Parathyroid adenoma (tissue), 2 donors: Measurements from ENCODE around the gene CCDC197.

Experiments used
- H2AFZ ChIP-seq: fragments of 300-600 bp; sonication (generic); one replicate; pipeline ENCODE4 v1.7.0; 2017; ENCODE audit warnings: antibody characterized with exemption, mild to moderate bottlenecking
- H3K27ac ChIP-seq: fragments of 300-600 bp; sonication (generic); one replicate; pipeline ENCODE4 v1.7.0; 2017
- H3K27me3 ChIP-seq: fragments of 300-600 bp; sonication (generic); one replicate; pipeline ENCODE4 v1.7.0; 2017; ENCODE audit warnings: low read length; ENCODE audit not compliant: control insufficient read depth, insufficient read depth
- H3K36me3 ChIP-seq: fragments of 300-600 bp; sonication (generic); one replicate; pipeline ENCODE4 v1.7.0; 2017; ENCODE audit warnings: low read length; ENCODE audit not compliant: control insufficient read depth, insufficient read depth
- H3K4me1 ChIP-seq: fragments of 300-600 bp; sonication (generic); one replicate; pipeline ENCODE4 v1.7.0; 2017; ENCODE audit warnings: control low read depth
- H3K4me2 ChIP-seq: fragments of 300-600 bp; sonication (generic); one replicate; pipeline ENCODE4 v1.7.0; 2017; ENCODE audit warnings: low read length
- H3K4me3 ChIP-seq: fragments of 300-600 bp; sonication (generic); one replicate; pipeline ENCODE4 v1.7.0; 2017; ENCODE audit warnings: low read depth, low read length
- H3K79me2 ChIP-seq: fragments of 300-600 bp; sonication (generic); one replicate; pipeline ENCODE4 v1.7.0; 2017; ENCODE audit warnings: control low read depth
- H3K9ac ChIP-seq: fragments of 300-600 bp; sonication (generic); one replicate; pipeline ENCODE4 v1.7.0; 2017; ENCODE audit warnings: mild to moderate bottlenecking
- H3K9me3 ChIP-seq: fragments of 300-600 bp; sonication (generic); one replicate; pipeline ENCODE4 v1.7.0; 2017; ENCODE audit warnings: low read length; ENCODE audit not compliant: control insufficient read depth
- TF ChIP-seq, protein P1 (sequence below): fragments of 300-600 bp; sonication (generic); IDR thresholded peaks from one replicate; pipeline ENCODE4 v1.7.0; 2017; ENCODE audit warnings: antibody characterized with exemption, mild to moderate bottlenecking
- donor health status: primary hyperparathyroidism.

The CCDC197 gene

DNA sequence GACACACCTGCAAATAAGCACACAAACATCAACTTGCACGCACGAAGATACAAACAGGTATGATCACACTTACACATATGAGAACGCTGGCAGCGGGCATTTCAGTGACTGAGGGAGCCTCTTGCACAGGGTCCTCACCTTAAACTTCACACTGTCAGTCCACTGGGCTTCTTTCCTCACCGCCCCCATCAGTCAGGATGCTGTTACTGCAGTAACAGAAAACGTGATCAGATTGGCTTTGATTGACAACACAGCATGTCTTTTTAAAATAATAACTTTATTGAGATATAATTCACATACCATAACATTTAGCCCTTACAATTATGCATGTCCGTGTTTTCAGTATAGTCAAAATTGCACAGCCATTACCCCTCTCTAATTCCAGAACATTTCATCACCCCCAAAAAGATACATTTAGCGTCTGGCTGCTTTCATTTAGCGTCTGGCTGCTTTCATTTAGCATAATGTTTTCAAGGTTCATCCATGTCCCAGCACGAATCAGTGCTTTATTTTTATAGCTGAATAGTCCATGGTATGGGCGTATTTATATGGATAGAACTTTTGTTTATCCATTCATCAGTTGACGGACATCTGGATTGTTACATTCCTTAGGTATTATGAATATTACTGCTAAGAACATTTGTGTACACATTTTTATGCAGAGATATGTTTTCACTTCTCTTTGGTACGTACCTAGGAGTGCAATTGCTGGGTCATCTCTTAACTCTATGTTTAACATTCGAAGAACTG is 8.4 kb downstream of the CCDC197 start:
- TF ChIP-seq, protein P1, sequence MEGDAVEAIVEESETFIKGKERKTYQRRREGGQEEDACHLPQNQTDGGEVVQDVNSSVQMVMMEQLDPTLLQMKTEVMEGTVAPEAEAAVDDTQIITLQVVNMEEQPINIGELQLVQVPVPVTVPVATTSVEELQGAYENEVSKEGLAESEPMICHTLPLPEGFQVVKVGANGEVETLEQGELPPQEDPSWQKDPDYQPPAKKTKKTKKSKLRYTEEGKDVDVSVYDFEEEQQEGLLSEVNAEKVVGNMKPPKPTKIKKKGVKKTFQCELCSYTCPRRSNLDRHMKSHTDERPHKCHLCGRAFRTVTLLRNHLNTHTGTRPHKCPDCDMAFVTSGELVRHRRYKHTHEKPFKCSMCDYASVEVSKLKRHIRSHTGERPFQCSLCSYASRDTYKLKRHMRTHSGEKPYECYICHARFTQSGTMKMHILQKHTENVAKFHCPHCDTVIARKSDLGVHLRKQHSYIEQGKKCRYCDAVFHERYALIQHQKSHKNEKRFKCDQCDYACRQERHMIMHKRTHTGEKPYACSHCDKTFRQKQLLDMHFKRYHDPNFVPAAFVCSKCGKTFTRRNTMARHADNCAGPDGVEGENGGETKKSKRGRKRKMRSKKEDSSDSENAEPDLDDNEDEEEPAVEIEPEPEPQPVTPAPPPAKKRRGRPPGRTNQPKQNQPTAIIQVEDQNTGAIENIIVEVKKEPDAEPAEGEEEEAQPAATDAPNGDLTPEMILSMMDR, result no peak
- H3K4me2 ChIP-seq, result no peak overlapping the region

DNA sequence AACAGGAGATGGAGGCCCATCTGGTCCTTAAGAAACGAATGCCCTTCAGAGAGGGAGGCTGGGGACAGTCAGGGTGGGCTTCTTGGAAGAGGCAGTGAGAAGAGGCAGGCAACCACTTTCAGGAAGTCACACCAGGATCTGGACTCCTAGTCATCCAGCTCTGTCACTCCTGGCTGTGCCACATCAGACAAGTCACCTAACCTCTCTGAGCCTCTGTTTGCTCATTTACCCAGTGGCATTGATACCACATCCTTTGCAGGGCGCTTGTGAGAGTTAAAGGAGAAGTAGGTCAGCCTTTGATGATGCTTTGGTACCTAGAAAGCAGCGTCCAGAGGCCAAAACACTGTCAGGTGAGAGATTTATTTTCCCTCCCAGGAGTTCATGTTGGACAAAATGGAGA is 11.1 kb downstream of the CCDC197 start:
- H3K27ac ChIP-seq, result no peak overlapping the region
- H3K79me2 ChIP-seq, result no peaks in the 10 kb centered on the region

More for the DNA sequence above, 8.4 kb downstream of the CCDC197 start:
- H3K4me3 ChIP-seq, result no peak overlapping the region
- no peaks in the 10 kb centered on the region for H3K79me2 ChIP-seq
- H3K27ac ChIP-seq, result no peak overlapping the region
- no peaks in the 10 kb centered on the region for H3K27me3 ChIP-seq
- H3K36me3 ChIP-seq, result no peaks in the 10 kb centered on the region
- no peak overlapping the region for H2AFZ ChIP-seq
- H3K9ac ChIP-seq, result no peak overlapping the region
- H3K9me3 ChIP-seq, result no peaks in the 10 kb centered on the region
- no peaks in the 10 kb centered on the region for H3K4me1 ChIP-seq

DNA sequence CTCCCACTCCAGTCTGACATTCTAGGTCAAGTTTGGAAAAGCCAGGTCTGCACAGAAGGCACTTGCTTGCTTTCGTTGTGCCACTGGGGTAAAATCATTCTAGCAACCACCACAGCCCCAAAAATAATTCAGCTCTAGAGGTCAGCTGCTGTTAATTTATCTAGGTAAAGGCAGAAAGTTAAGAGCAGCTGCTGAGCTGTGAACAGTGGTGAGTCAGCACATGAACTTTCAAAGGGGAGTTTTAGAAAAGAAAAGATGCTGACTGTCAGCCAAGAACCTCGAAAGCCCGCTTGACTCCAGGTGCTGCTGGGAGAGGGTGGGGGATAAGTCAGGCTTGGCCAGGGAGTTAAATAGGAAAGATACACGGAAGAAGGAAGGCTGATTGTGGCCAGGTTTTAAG is 12.7 kb downstream of the CCDC197 start:
- Histone ChIP-seq H3K4me1 (no peaks in the 10 kb centered on the region), H2AFZ (no peak overlapping the region), H3K79me2 (no peaks in the 10 kb centered on the region), H3K9ac (no peak overlapping the region), H3K9me3 (no peaks in the 10 kb centered on the region), H3K36me3 (no peaks in the 10 kb centered on the region), H3K4me2 (no peak overlapping the region), H3K27me3 (no peaks in the 10 kb centered on the region), H3K4me3 (no peak overlapping the region), H3K27ac (no peak overlapping the region)
- TF ChIP-seq, protein P1, result no peak

More for the DNA sequence above, 11.1 kb downstream of the CCDC197 start:
- Histone ChIP-seq H3K4me3 (no peak overlapping the region), H2AFZ (no peak overlapping the region), H3K4me1 (no peaks in the 10 kb centered on the region), H3K36me3 (no peaks in the 10 kb centered on the region), H3K9ac (no peak overlapping the region), H3K4me2 (no peak overlapping the region), H3K27me3 (no peaks in the 10 kb centered on the region), H3K9me3 (no peaks in the 10 kb centered on the region)
- TF ChIP-seq, protein P1, result no peak

DNA sequence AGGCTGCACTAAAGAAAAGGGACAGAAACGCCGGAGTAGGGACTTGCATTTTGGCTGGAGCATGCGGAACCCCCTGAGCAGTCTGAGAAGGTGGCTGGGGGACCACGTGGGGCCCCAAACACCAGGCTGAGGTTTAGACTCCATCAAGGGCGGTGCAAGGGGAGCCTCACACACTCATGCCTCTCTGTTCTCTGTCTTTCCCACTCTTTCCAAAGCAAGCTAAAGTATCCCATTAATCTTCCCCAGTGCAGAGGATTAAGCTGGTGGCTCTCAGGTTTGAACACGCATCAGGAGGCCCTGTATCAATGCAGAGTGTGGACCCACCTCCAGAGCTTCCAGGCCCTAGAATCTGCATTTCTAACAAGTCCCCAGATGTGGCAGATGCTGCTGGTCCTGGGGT is 13.5 kb downstream of the CCDC197 start:
- Histone ChIP-seq H3K4me2 (no peak overlapping the region), H3K9ac (no peak overlapping the region), H3K27me3 (no peaks in the 10 kb centered on the region), H3K4me1 (no peaks in the 10 kb centered on the region), H2AFZ (no peak overlapping the region), H3K4me3 (no peak overlapping the region), H3K79me2 (no peaks in the 10 kb centered on the region), H3K9me3 (no peaks in the 10 kb centered on the region), H3K36me3 (no peaks in the 10 kb centered on the region), H3K27ac (no peak overlapping the region)
- TF ChIP-seq, protein P1, result no peak

DNA sequence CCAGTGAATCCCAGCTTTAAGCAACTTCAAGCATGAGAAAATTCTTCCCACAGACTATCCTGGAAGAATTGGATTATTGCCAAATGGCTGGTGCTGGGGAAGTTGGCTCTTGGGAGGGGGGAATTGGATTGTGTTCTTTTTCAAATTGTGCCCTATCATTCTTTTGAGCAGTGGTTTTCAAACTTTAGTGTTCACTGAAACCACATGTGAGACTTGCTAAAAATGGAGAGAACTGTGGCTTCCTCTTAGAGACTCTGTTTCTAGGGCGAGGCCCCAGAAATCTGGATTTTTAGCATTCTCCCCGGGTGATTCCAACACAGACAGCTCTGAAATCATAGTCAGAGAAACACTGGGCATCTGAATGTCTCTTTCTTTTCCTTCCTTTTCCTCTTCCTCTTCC is 14.7 kb downstream of the CCDC197 start:
- TF ChIP-seq, protein P1, result no peak
- H3K9ac ChIP-seq, result no peak overlapping the region
- H3K4me1 ChIP-seq, result no peaks in the 10 kb centered on the region

More for the DNA sequence above, 14.7 kb downstream of the CCDC197 start:
- no peaks in the 10 kb centered on the region for H3K79me2 ChIP-seq
- H2AFZ ChIP-seq, result no peak overlapping the region
- no peak overlapping the region for H3K27ac ChIP-seq
- H3K4me2 ChIP-seq, result no peak overlapping the region
- H3K9me3 ChIP-seq, result no peaks in the 10 kb centered on the region
- no peak overlapping the region for H3K4me3 ChIP-seq
- H3K36me3 ChIP-seq, result no peaks in the 10 kb centered on the region
- no peaks in the 10 kb centered on the region for H3K27me3 ChIP-seq
